GM12878 (cell line): ENCODE results near the gene SETD7. TPM values are rescaled to one million over a fixed set of nuclear protein-coding genes. Genes with fewer than 3 reads are reported as not detected.

ENCODE experiments used
- IRF3 ChIP-seq: fragments of 450-650 bp; IDR thresholded peaks from 2 replicates; pipeline ENCODE4 v1.6.1; 2014; ENCODE audit warnings: mild to moderate bottlenecking
- LARP7 ChIP-seq: fragments of 450-650 bp; IDR thresholded peaks from 2 replicates; pipeline ENCODE4 v1.6.1; 2017; ENCODE audit warnings: mild to moderate bottlenecking
- MAX ChIP-seq: IDR thresholded peaks from 2 replicates; pipeline ENCODE4 v1.6.1; 2012; ENCODE audit warnings: low read depth, low read length, improper control_type of control experiment
- MLLT1 ChIP-seq: fragments of 450-650 bp; IDR thresholded peaks from 2 replicates; pipeline ENCODE4 v1.6.1; 2016; ENCODE audit warnings: mild to moderate bottlenecking
- PBX3 ChIP-seq: IDR thresholded peaks from 2 replicates; pipeline ENCODE4 v1.6.1; 2011; ENCODE audit warnings: mild to moderate bottlenecking, low read depth, low read length, moderate library complexity; ENCODE audit not compliant: insufficient replicate concordance
- POLR2AphosphoS2 ChIP-seq: IDR thresholded peaks from 2 replicates; pipeline ENCODE4 v1.6.1; 2011; ENCODE audit warnings: low read depth, mild to moderate bottlenecking, low read length, improper control_type of control experiment, moderate library complexity
- POLR2AphosphoS5 ChIP-seq: IDR thresholded peaks from 2 replicates; pipeline ENCODE4 v1.6.1; 2011; ENCODE audit warnings: mild to moderate bottlenecking, low read length, inconsistent platforms
- RB1 ChIP-seq: fragments of 450-650 bp; formaldehyde crosslinking; IDR thresholded peaks from 2 replicates; pipeline ENCODE4 v1.6.1; 2017; ENCODE audit warnings: mild to moderate bottlenecking, borderline replicate concordance
- RBBP5 ChIP-seq: fragments of 200-600 bp; sonication (generic); conservative IDR thresholded peaks from 2 replicates; pipeline ENCODE4 v1.6.1; 2016
- RELB ChIP-seq: fragments of 450-650 bp; IDR thresholded peaks from 2 replicates; pipeline ENCODE4 v1.6.1; 2017; ENCODE audit warnings: low read depth, mild to moderate bottlenecking, moderate library complexity
- RUNX3 ChIP-seq: IDR thresholded peaks from 2 replicates; pipeline ENCODE4 v1.6.1; 2012; ENCODE audit warnings: low read length, inconsistent platforms
- SRF ChIP-seq, 2 experiments: IDR thresholded peaks; 2 replicates each; pipeline ENCODE4 v1.6.1; 2011; ENCODE audit warnings: low read depth in 2 of 2, low read length in 2 of 2, mild to moderate bottlenecking in 1 of 2, moderate library complexity in 1 of 2
- TARDBP ChIP-seq: IDR thresholded peaks from 2 replicates; pipeline ENCODE4 v1.6.1; 2016; ENCODE audit warnings: borderline replicate concordance
- ZBTB33 ChIP-seq: fragments of 450-650 bp; IDR thresholded peaks from 2 replicates; pipeline ENCODE4 v1.6.1; 2017; ENCODE audit warnings: mild to moderate bottlenecking
- ZBTB40 ChIP-seq: fragments of 450-650 bp; IDR thresholded peaks from 2 replicates; pipeline ENCODE4 v1.6.1; 2016; ENCODE audit warnings: mild to moderate bottlenecking, moderate library complexity, borderline replicate concordance
- ZNF622 ChIP-seq: fragments of 450-650 bp; IDR thresholded peaks from 2 replicates; pipeline ENCODE4 v1.6.1; 2017; ENCODE audit warnings: mild to moderate bottlenecking, inconsistent platforms
- polyA plus RNA-seq, 11 experiments: library from polyadenylated mRNA; depleted of rRNA in 4 of 11; unstranded in 6 of 11; stranded (reverse) in 5 of 11; fragments of >200 nt; fragmentation: Nextera tagmentation in 4 of 11; fragmentation: Illumina TruSeq in 1 of 11; extraction: Ambion mirVana in 4 of 11; extraction: Trizol in 1 of 11; gene quantifications; 1 replicate in 1 of 11; 2 replicates in 10 of 11; pipeline versions ENCODE4 v1.2.1 to v1.2.3, GENCODE V29; 2011 to 2016; ENCODE audit warnings: inconsistent platforms in 2 of 11, missing spikeins in 2 of 11, low read depth in 1 of 11
- total RNA-seq, 4 experiments: library from RNA; depleted of rRNA in 3 of 4; stranded (reverse); fragments of >200 nt in 3 of 4; fragmentation: Illumina TruSeq in 1 of 4; extraction: Trizol in 1 of 4; gene quantifications; 2 replicates each; pipeline versions ENCODE4 v1.2.1 to v1.2.3, GENCODE V29; 2013 to 2021

SETD7 gene
- total and polyA plus RNA-seq, 10 of the 15 experiments (the other 5 are each of a cell fraction or from before 2014, with no cell fraction given): 0.03 to 0.82 (median 0.44) TPM

- peak; percentile 41; the same call in 1 of the 2 replicates for TF ChIP-seq POLR2AphosphoS2
- no peak for TF ChIP-seq ZBTB40
- TF ChIP-seq POLR2AphosphoS5: no peak
- TF ChIP-seq RB1: 0 out of 2 replicates have a peak, but pooled peaks have one; percentile 30
- no peak for TF ChIP-seq RBBP5
- peak; percentile 45 for TF ChIP-seq RUNX3
- no peak for TF ChIP-seq SRF (IDR thresholded peaks at IDR 0.05; ENCODE audit: low read depth in 2 of 2, low read length in 2 of 2)
- TF ChIP-seq MLLT1: peak; percentile 82
- no peak for TF ChIP-seq LARP7
- TF ChIP-seq TARDBP: no peak
- TF ChIP-seq RELB: peak; percentile 31; the same call in 1 of the 2 replicates
- TF ChIP-seq PBX3: peak; percentile 15
- TF ChIP-seq IRF3: no peak
- no peak; the same call in 1 of the 2 replicates for TF ChIP-seq MAX
- no peak for TF ChIP-seq ZNF622
- TF ChIP-seq ZBTB33: no peak
Observed at GRCh38 chr4:139454111-139455045, 101.6 kb downstream of the SETD7 start, which contains the start of gene RAB33B (continued).
